RWPE1 (cell line): ENCODE results near the gene OSBPL10.

ENCODE experiments used
- CTCF ChIA-PET: fragments of 350-600 bp; sonication (Branson Sonifier 250); formaldehyde crosslinking; extraction: SDS; loops from one replicate; lab custom pipeline; 2021; lab: Yijun Ruan, JAX
- POLR2A ChIA-PET: fragments of 400-600 bp; formaldehyde crosslinking; extraction: SDS; loops from one replicate; lab custom pipeline; 2020; ENCODE audit warnings: antibody characterized with exemption; ENCODE audit not compliant: low non-redundant PET; lab: Yijun Ruan, JAX
- DNase-seq: peaks from one replicate; pipeline ENCODE4 v3.0.0; 2012; ENCODE audit warnings: low spot score
- H3K27ac ChIP-seq: fragments of 450-650 bp; 2 replicates; pipeline ENCODE4 v1.5.1; 2017
- CTCF ChIP-seq: fragments of 450-650 bp; conservative IDR thresholded peaks from 2 replicates; pipeline ENCODE4 v1.5.1; 2017; ENCODE audit warnings: low read depth, mild to moderate bottlenecking

OSBPL10 gene

DNA sequence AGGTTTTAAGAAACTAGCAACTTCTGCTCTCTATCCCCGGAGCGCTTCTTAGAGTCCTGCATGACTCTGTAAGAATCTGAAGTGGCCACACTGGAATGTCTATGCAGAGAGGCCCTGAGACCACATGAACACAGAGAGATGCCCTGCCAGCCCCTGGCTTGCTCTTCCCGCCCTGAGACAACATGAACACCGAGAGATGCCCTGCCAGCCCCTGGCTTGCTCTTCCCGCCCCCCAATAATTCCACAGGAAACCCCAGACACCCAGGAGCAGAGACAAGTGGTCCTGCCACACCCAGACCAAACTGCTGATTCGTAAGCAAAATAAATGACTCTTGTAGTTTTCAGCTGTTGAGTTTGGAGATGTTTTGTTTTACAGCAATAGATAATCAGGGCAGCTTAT lies 166.1 kb downstream of the OSBPL10 start:
- no peak overlapping the region for H3K27ac ChIP-seq
- TF ChIP-seq CTCF, result no peak
- CTCF ChIA-PET, result no interaction called here
- no peak for DNase-seq
- POLR2A ChIA-PET, result no interaction called here

DNA sequence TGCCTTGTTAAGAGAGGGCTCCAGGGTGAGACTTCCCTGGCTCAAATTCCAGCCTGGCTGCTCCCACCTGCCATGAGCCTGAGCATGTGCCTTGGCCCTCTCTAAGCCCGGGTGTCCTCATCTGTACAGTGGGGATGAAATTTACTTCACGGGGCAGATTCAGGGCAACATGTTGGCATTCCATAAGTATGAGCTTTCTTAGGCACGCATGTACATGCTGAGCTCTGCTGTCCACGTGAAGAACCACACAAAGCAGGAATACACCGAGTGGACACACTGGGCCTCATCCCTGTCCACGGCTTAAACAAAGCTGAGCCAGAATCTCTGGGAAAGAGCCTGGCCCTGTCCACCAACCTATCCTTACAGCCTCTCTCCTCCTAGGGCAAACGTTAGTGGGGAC lies 167.4 kb downstream of the OSBPL10 start:
- TF ChIP-seq CTCF, result no peak
- POLR2A ChIA-PET, result no interaction called here
- H3K27ac ChIP-seq, result peak overlapping the region; percentile 62
- peak; percentile 2 for DNase-seq
- CTCF ChIA-PET, result interaction anchor here (0.6 kb wide), 1 partner anchor 16 kb away, joined by 3 read pairs; no protein-coding TSS in a partner anchor

GRCh38 chr3:31813197-31813596 lies 167.9 kb downstream of the OSBPL10 start:
- CTCF ChIA-PET, result no interaction called here
- H3K27ac ChIP-seq, result peak overlapping the region; percentile 62
- DNase-seq, result no peak
- TF ChIP-seq CTCF, result no peak
- POLR2A ChIA-PET, result no interaction called here

- no peak for TF ChIP-seq CTCF
- no peak overlapping the region for H3K27ac ChIP-seq
- CTCF ChIA-PET, result interaction anchor here (0.9 kb wide), 1 partner anchor 463 kb away, joined by 4 read pairs; no protein-coding TSS in a partner anchor
- DNase-seq, result no peak
- POLR2A ChIA-PET, result no interaction called here
These were observed 170.1 kb downstream of the OSBPL10 start for GRCh38 chr3:31810991-31811433.

GRCh38 chr3:31808143-31808720 lies 172.8 kb downstream of the OSBPL10 start:
- POLR2A ChIA-PET, result no interaction called here
- CTCF ChIA-PET, result no interaction called here
- no peak overlapping the region for H3K27ac ChIP-seq
- DNase-seq, result no peak
- no peak for TF ChIP-seq CTCF

- no peak overlapping the region for H3K27ac ChIP-seq
These were observed 176.6 kb downstream of the OSBPL10 start for GRCh38 chr3:31804251-31805051.

More at GRCh38 chr3:31804251-31805051, 176.6 kb downstream of the OSBPL10 start:
- CTCF ChIA-PET, result no interaction called here
- no peak for TF ChIP-seq CTCF
- POLR2A ChIA-PET, result no interaction called here
- no peak for DNase-seq
